NB4 (cell line): ENCODE results near the gene ZCCHC24.

Experiments
- DNase-seq: peaks from one replicate; pipeline ENCODE4 v3.0.0; 2010; ENCODE audit warnings: low read depth
- H3K4me3 ChIP-seq: one replicate; pipeline ENCODE4 v1.5.1; 2011; ENCODE audit warnings: mild to moderate bottlenecking, low read depth, low read length, moderate library complexity
- CTCF ChIP-seq: IDR thresholded peaks from one replicate; pipeline ENCODE4 v1.5.1; 2012; ENCODE audit warnings: low read depth, low read length
- MAX ChIP-seq: IDR thresholded peaks from 2 replicates; pipeline ENCODE4 v1.6.1; 2011; ENCODE audit warnings: low read depth, low read length
- MYC ChIP-seq: IDR thresholded peaks from 2 replicates; pipeline ENCODE4 v1.6.1; 2011; ENCODE audit warnings: low read depth, low read length
- POLR2A ChIP-seq: IDR thresholded peaks from 2 replicates; pipeline ENCODE4 v1.6.1; 2011; ENCODE audit warnings: mild to moderate bottlenecking; ENCODE audit not compliant: insufficient read length; ENCODE audit errors: extremely low read depth

The ZCCHC24 gene

GRCh38 chr10:79382491-79382941 lies 62.9 kb downstream of the ZCCHC24 start:
- H3K4me3 ChIP-seq, result no peak overlapping the region
- DNase-seq, result no peak
- TF ChIP-seq CTCF (no peak), MYC (no peak), POLR2A (no peak), MAX (no peak)

- DNase-seq, result no peak
- H3K4me3 ChIP-seq, result no peak overlapping the region
- no peak for TF ChIP-seq MAX
- TF ChIP-seq CTCF, result no peak
- no peak for TF ChIP-seq MYC
- TF ChIP-seq POLR2A, result no peak
Measured at GRCh38 chr10:79381804-79382221, 63.6 kb downstream of the ZCCHC24 start.

GRCh38 chr10:79380946-79381721 lies 64.3 kb downstream of the ZCCHC24 start:
- no peak for DNase-seq
- H3K4me3 ChIP-seq, result no peak overlapping the region
- TF ChIP-seq CTCF, result no peak
- TF ChIP-seq POLR2A, result no peak
- no peak for TF ChIP-seq MYC
- TF ChIP-seq MAX, result no peak

GRCh38 chr10:79380125-79380945 lies 65.1 kb downstream of the ZCCHC24 start:
- no peak overlapping the region for H3K4me3 ChIP-seq
- no peak for DNase-seq
- no peak for TF ChIP-seq MYC
- no peak for TF ChIP-seq MAX
- TF ChIP-seq CTCF, result no peak
- no peak for TF ChIP-seq POLR2A

GRCh38 chr10:79379512-79380124 lies 65.8 kb downstream of the ZCCHC24 start:
- TF ChIP-seq MAX, result no peak
- TF ChIP-seq CTCF, result no peak
- TF ChIP-seq MYC, result no peak
- TF ChIP-seq POLR2A, result no peak
- no peak for DNase-seq
- no peak overlapping the region for H3K4me3 ChIP-seq
